ENCODE results near the gene IGFBP2.
A peak's percentile ranks its signal among the peaks of the same experiment; 100 is the strongest.

The IGFBP2 gene

GRCh38 chr2:216711348-216711747 lies 78.1 kb downstream of the IGFBP2 start:
- no peak for DNase-seq (ENCODE audit: low spot score)

GRCh38 chr2:216713691-216714336 lies 80.6 kb downstream of the IGFBP2 start:
- peak; percentile 82 for DNase-seq (ENCODE audit: low spot score)

Measured in AG20443 (cell line).